HG03354 (cell line): ENCODE results near the gene MYL4.
"Not testable (repeated sequence)": the region's sequence is repeated elsewhere in the genome, so short reads cannot be mapped to it uniquely, and the experiment has no call there.

Source experiments
- ATAC-seq: cut with Tn5 transposase; IDR thresholded peaks from one replicate; pipeline ENCODE4 v1.9.1; 2021; ENCODE audit warnings: mild to moderate bottlenecking; ENCODE audit not compliant: unreplicated experiment, poor library complexity, severe bottlenecking

The MYL4 gene

DNA sequence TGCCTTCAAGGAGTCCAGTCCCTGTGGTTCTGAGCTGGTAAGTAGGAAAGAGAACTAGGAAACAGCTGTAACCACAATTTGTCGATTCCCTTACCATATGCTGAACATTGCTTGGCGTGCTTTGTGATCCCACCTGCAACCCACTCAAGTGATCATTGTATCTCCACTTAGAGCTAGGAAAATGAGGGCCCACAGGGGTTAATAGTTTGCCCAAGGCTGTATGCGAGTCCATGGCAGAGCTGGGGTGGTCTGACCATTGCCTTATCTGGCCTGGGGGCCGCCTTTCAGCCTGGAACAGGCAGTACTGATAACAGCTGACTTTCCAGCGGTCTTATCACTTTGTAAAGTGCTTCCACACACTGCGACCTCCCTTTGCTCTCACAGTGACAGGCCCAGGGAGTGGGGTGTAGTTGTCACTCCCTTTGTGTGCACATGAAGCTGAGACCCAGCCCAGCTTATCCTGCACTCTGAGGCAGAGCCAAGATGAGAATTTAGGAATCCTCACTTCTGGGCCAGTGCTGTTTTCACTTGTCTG lies 9.8 kb downstream of the MYL4 start:
- ATAC-seq = no peak

DNA sequence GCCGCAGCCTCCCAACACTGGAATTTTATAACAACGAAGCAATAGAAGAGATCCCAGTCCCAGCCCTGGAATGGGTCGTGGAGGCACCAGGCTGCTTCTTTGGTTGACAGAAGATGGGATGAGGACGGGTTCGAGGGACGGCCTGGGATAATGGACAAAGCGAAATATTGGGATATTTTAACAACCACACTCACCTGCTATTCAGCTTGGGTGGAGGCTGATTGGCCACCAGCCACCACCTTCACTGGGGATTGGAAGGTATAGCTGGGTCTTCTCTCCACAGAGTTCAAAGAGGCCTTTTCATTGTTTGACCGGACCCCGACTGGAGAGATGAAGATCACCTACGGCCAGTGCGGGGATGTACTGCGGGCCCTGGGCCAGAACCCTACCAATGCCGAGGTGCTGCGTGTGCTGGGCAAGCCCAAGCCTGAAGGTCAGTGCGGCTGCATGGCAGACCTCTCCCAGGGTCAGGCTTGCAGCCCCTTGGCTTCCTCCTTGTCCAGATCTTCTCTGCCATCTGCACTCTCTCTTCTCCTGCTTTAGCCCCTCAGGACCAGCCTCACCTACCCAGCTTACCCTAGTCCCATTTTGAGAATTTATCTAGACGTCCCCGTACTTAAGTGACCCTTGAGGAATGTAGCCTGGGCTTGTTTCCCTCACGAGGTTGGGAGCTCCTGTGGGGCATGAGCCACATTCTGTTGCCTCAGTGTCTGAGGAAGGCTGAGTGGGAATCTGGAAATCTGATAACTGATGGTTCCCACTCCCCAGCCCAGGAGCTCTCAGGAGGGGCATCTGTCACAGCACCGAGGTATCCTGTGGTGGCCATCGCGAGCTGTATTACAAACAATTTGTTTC lies 10.7 kb downstream of the MYL4 start:
- ATAC-seq = no peak

DNA sequence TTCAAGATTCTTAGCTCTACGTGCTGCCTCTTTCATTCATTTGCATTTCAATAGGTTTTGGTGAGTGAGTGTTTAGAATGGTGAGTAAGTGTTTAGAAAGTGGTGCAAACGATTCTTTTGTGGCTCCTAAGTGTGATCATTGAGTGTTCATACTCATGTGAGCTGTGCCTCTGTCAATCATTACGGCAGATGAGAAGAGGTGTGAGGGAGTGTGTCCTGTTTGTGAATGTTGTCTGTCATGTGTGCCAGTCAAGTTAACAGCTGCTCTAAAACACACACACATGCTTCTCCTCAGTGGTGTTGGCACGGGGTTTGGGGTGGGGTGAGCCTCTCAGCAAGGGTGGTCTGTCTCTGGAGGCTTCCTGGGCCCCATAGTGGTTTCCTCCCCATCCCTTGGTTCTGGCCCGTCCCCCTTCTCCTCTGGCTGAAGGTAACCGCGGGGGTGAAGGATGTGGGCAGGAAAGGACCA lies 11.4 kb downstream of the MYL4 start:
- ATAC-seq = no peak

DNA sequence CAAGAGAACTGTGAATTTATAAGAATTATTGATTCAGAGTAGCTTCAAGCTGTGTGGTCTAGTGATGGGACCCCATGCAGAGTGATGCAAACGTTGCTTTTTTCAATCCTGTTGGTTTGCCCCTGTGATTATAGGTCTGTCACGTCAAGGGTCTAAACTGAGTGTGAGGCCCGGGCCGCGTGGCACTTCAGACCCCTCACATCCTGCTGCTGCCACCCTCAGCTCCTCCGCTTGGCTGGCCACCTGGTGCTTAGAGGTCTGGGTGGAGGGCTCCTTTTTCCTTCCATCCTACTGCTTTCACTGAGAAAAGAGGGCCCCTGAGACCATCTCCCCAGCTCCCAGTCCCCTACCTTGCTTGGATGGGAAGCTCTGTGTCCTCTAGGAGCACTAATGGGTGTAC lies 12.0 kb downstream of the MYL4 start:
- ATAC-seq = no peak

DNA sequence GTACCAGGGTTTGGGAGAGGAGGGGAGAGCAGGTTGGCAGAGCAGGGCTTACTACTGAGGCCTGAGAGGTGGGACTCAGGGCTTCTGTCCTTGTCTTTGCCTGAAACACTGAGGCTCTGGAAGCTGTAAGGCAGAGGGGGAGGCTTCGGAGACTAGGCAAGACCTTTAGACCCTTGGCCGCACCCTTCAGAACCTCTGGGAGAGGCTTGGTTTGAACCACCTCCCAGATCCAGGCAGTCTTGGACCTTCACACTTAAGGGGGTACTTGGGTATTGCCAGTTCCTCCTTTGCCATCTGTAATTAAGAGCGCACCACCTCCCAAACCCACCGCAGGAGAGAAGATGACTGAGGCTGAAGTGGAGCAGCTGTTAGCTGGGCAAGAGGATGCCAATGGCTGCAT lies 12.9 kb downstream of the MYL4 start:
- no peak for ATAC-seq

DNA sequence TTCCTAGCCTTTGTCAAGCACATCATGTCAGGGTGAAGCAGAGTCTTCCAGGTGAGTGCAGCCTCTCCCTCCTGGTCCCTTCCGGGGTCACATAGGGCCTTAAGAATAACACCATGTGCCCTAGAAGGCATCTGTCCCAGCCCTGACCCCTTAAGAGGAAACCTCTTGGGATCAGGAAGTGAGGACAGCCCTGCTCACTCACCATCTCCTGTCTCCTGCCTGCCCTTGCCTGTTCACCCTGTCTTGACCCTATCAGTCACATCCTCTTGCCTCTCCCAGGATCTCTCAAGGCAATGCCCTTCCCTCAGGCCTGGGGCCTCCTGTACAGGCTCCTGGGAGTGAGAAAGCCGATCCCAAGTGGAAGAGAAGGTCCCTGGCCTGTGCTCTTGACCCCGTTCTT lies 13.9 kb downstream of the MYL4 start:
- no peak for ATAC-seq

DNA sequence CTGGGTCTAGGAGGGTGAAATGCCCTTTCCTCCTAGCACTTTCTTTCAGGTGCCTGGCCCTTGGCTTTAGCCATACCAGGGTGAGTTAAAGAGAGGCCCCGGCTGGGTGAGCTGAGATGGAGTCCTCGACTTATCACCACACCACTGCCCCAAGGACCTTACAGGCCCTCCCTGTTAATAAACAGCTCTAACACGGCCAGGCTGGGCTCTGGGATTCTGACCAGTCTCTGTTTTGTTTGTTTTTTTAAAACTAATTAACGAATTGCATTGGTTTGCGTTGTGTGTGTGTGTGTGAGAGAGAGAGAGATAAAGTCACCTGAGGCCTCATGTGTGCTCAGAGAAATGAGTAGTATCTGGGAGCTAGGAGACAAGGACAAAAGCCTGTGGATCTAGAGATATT lies 14.3 kb downstream of the MYL4 start:
- no peak for ATAC-seq

DNA sequence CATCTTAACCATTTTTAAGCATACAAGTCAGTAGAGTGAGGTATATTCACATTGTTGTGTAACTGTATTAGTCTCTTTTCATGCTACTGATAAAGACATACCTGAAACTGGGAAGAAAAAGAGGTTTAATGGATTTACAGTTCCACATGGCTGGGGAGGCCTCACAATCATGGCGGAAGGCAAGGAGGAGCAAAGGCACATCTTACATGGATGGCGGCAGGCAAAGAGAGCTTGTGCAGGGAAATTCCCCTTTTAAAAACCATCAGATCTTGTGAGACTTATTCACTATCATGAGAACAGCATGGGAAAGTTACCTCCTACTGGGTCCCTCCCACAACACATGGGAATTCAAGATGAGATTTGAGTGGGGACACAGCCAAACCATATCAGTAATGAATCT lies 14.9 kb downstream of the MYL4 start:
- not testable (repeated sequence) for ATAC-seq

DNA sequence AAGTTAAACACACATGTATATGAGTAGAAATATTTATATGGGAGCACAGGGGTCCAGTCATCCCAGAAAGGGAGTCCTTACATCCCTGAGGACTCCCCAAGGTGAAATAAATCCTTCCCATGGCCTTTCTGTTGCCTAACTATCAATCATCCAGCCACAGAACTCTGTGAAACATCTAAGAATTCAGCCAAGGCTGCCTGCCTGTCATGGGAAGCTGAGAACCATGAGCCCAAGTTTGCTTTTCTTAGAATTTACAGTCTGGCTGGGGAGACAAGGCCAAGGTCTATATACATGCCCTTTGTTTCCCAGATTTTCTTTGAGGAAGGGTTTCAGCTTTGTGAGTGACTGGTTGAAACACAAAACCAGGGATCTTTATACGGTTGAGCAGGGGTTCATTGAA lies 15.8 kb downstream of the MYL4 start:
- no peak for ATAC-seq

DNA sequence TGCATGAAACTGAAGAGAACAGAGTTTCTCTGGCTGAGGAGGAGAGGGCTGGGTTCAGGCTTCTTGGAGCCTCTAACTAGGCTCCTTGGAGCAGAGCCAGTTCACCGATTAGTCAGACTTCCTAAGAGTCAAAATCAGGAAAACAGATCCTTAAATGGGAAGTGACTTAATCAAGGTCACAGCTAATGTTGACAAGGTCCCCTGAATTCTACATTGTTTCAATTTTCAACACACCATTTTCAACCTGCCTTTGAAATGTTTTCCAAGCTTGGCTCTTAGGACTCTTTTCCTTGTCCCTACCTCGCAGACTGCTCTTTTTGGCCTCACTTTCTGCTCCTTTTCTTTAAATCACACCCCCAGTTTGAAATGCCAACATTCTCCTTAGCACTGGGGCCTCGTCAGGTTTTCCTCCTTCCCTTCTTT lies 16.3 kb downstream of the MYL4 start:
- ATAC-seq = no peak

DNA sequence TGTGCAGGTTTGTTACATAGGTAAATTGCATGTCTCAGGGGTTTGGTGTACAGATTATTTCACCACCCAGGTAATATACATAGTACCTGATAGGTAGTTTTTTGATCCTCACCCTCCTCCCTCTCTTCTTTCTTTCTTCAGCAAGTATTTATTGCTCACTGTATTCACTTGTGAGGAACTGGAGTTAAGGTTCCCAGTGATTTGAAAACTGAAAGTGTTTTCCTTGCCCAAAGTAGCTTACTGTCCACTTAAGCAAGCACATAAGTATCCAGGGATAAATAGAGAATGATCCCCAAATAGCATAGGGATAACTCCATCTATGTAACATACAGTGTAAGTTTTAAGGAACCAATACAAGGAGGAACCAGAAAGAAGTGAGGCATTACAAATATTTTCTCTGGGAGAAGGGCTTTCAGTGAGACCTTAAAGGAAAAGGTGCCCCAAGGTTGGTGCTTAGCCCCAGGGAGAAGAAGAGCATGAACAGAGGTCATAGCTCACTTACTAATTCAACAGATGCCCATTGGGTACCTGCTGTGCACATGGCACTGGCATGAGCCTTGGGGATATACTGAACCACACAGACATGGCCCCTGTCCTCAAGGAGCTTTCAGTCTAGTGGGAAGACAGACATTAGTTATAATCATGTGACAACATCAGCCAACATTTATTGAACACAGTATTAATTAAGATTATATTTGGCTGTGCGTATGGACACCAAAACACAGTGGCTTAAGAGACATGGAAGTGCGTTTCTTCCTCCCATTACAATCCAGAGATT lies 17.0 kb downstream of the MYL4 start:
- no peak for ATAC-seq

DNA sequence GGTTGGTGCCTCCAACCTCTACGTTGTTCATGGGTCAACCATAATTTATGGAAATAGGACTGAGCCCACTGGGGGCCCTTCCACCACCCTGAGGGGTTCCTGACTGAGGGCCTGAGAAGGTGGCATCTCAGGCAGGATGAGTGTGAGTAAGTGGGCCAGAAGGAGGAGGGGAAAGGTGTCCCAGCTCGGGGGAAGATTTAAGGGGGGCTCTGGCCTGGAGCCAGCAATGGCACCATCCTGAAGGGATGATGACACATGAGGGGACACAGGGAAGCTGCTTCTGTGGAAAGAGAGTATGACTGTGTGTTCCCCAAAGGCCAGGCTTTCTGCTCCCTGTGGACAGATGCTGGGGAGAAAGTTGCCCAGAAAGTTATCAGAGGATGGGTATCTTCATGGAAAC lies 18.7 kb downstream of the MYL4 start:
- ATAC-seq = no peak

DNA sequence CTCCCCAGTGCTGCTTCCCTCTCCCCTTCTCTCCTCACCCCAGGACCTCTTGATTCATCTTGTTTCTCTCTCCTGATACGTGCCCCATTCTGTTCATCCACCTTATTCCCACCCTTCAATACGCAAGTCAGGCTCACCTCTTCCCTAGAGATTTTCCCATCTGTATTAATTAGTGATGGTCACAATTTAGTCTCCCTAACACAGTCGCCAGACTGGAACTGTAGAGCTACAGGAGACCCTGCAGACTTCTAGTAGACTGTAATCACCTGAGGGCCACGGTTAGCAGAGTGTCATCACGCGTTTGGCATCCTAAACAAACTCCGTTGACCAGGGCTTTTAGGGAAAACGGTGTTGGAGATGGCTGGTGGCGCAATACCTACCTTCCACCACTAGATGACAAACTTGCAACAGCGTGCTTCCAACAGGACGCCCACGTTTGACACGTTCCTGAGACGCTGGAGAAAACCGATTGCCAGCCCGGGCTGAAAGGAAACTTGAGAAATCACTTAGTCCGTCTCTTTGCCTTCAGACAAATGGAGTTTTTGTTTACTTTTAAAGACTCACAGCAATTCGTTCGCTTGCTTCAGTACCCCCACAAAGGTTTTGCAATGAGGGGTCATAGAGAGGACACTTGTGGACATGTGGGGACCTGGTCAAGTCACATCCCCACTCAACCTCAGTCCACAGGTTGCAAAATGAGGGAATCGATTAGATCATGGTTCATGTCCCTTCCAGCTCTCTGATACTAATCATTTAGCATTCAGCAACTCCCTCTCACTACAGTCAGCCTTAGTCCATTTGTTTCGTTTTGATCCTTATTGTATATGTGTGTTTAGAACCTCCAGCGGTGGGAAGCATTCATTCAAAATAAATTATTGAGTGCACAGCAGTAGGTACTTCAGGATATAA lies 20.6 kb downstream of the MYL4 start:
- ATAC-seq = no peak

DNA sequence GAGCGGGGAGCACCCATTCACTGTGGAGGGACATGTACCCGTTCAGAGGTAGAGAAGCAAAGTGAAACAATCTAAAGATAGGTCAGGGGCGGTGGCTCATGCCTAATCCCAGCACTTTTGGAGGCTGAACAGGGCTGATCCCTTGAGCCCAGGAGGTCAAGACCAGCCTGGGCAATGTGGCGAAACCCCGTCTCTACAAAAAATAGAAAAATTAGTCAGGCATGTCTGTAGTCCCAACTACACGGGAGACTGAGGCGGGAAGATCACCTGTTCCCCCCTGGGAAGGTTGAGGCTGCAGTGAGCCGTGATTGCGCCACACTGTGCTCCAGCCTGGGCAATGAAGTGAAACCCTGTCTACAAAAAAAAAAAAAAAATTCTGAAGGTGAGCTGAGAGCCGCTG lies 21.7 kb downstream of the MYL4 start:
- ATAC-seq = no peak

DNA sequence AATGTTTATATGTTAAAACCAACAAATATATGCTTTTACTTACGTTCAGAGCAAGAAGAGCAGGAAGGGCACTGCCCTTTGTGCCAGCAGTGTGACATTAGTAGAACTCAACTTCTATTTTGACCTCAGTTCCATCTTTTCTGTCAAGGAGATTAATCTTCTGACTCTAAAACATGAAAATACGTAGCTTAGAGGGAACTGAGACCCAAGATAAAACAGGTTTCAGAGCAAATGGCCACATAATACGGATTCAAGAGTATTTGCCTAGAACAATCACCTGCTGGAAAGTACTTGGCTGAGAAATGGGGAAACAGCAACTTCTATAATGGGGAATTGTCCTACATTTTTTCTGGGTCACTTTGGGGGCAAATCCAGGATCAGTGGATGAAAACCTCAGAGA lies 22.2 kb downstream of the MYL4 start:
- no peak for ATAC-seq

DNA sequence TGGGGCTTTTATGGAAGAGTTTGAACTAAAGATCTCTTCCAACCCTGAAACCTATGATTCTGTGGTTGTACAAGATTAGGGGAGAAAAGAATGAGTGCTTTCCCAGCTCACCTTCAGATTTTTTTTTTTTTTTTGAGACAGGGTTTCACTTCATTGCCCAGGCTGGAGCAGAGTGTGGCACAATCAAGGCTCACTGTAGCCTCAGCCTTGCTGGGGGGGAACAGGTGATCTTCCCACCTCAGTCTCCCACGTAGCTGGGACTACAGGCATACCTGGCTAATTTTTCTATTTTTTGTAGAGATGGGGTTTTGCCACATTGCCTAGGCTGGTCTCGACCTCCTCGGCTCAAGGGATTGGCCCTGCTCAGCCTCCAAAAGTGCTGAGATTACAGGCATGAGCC lies 22.7 kb downstream of the MYL4 start:
- no peak for ATAC-seq

DNA sequence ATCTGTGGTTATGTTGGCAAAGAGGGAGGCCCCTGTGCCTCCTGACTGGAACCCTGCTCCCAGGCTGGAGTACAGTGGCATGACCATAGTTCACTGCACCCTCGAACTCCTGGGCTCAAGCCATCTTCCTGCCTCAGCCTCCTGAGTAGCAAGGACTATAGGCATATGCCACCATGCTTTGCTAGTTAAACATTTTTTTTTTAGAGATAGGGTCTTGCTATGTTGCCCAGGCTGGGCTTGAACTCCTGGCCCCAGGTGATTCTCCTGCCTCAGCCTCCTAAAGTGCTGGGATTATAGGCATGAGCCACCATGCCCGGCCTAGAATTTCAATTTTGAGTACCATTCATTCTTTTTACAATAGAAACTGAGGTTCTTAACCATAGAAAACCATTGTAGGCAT lies 23.3 kb downstream of the MYL4 start:
- ATAC-seq = no peak

DNA sequence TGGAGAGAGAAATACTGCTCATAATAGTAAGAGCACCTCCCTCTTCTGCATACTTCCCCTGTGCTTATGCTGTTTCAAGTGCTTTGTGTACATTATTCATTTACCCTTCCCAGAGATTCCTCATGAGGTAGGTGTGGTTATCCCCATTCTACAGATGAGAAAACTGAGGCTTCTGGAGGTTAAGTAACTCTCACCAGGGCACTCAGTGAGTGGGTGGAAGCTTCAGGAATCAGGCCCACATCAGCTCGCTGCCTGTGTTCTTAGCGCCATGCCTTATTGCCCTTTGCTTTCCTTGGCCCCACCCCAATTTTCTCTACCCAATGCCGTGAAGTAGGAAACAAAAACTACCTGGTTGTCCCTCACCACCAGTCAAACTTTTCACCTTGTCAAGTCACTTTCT lies 26.4 kb downstream of the MYL4 start:
- ATAC-seq = no peak

DNA sequence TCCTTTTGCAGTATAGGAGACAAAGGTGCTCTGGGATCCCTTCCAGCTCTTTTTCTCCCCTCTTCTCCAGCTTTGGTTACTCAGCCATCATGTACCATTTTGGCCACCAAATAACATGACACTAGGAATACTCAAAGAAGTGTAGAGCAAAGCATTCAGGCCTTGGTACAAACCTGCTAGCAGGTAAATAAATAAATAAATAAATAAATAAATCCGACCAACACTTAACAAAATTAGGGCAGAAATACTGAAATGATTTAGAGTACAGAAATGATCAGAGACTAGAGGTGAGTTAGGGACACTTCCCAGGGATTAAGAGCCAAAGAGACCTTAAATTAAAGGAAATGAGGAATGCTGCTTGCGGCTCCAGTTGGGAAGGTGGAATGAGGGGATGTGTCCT lies 26.8 kb downstream of the MYL4 start:
- ATAC-seq = no peak

DNA sequence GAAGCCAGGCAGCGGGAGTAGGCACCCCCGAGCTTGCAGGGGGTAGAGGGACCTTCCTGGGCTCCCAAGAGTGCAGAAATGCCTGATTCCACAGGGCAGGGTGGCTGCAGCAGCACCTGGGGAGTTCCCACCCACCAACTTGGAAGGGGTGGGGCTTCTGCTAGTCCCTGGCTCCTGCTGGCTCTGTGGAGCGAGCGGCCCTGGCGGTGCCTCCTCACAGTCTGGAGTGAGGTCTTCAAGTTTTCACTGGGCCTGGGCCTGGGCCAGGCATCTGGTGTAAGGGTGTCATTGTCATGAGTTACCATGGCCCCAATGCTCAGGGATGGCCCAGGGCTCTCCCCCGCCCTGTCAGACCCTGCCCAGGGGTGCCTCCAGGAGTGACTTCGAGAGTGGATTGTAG lies 28.7 kb downstream of the MYL4 start:
- ATAC-seq = no peak
